ENCODE measurements around the gene GPR37.

- TF ChIP-seq CTCF (IDR thresholded peaks at IDR 0.05; ENCODE audit: low read depth, low read length, poor library complexity, severe bottlenecking) (no peak), EZH2phosphoT487 (IDR thresholded peaks at IDR 0.05; ENCODE audit: borderline replicate concordance, low read length) (no peak)
These were observed 45.7 kb upstream of the GPR37 start for GRCh38 chr7:124811341-124811740.

Measured in DOHH2 (cell line).